ENCODE data around the gene OCA2.

GRCh38 chr15:28080386-28080785 is 18.7 kb downstream of the OCA2 start:
- TF ChIP-seq CTCF (IDR thresholded peaks at IDR 0.05) (no peak), POLR2A (IDR thresholded peaks at IDR 0.05) (no peak)

All from vagina (tissue), 2 donors.